NK-92 treated with Interleukin-12 subunit alpha and Interleukin-12 subunit beta, amount 100 ng/mL, for 24 hours (cell line): ENCODE data around the gene WNT11.

Source experiments
- DNase-seq: peaks from one replicate; lab custom pipeline; 2025; lab: John Stamatoyannopoulos, UW

The WNT11 gene

GRCh38 chr11:76206327-76207081, at the start of gene WNT11:
Gene WNT11 (minus strand): TSS chr11:76206502. CDS start chr11:76206407, 95 bp downstream.
- no peak for DNase-seq

- no peak for DNase-seq
Observed at GRCh38 chr11:76253416-76253815, 47.1 kb upstream of the WNT11 start.

GRCh38 chr11:76252631-76253070, 46.3 kb upstream of the WNT11 start:
- no peak for DNase-seq

- no peak for DNase-seq
Observed at GRCh38 chr11:76251576-76251975, 45.3 kb upstream of the WNT11 start.

GRCh38 chr11:76251226-76251575, 44.9 kb upstream of the WNT11 start:
- DNase-seq = no peak

- DNase-seq = no peak
Observed at GRCh38 chr11:76250520-76251225, 44.4 kb upstream of the WNT11 start.

- DNase-seq = no peak
Observed at GRCh38 chr11:76249195-76249741, 43.0 kb upstream of the WNT11 start.

GRCh38 chr11:76248210-76248609, 41.9 kb upstream of the WNT11 start:
- DNase-seq = no peak

- DNase-seq = no peak
Observed at GRCh38 chr11:76247091-76247490, 40.8 kb upstream of the WNT11 start.

GRCh38 chr11:76246271-76246933, 40.1 kb upstream of the WNT11 start:
- DNase-seq = no peak

- DNase-seq = no peak
Observed at GRCh38 chr11:76245720-76246119, 39.4 kb upstream of the WNT11 start.

GRCh38 chr11:76244316-76244851, 38.1 kb upstream of the WNT11 start:
- DNase-seq = no peak

- DNase-seq = no peak
Observed at GRCh38 chr11:76243957-76244285, 37.6 kb upstream of the WNT11 start.

- DNase-seq = no peak
Observed at GRCh38 chr11:76243193-76243956, 37.1 kb upstream of the WNT11 start.

- DNase-seq = no peak
Observed at GRCh38 chr11:76242004-76242779, 35.9 kb upstream of the WNT11 start.

GRCh38 chr11:76241243-76242000, 35.1 kb upstream of the WNT11 start:
- DNase-seq = no peak

- no peak for DNase-seq
Observed at GRCh38 chr11:76240666-76241065, 34.4 kb upstream of the WNT11 start.

GRCh38 chr11:76240161-76240540, 33.8 kb upstream of the WNT11 start:
- no peak for DNase-seq

- DNase-seq = no peak
Observed at GRCh38 chr11:76239483-76240160, 33.3 kb upstream of the WNT11 start.

- no peak for DNase-seq
Observed at GRCh38 chr11:76238551-76238950, 32.2 kb upstream of the WNT11 start.
